ENCODE measurements around the gene CACNA2D3. TPM values are rescaled to one million over a fixed set of nuclear protein-coding genes. Genes with fewer than 3 reads are reported as not detected.

Gene CACNA2D3
- total and polyA plus RNA-seq, 7 donors = 2.7 to 13.5 (median 9.0) TPM

DNA sequence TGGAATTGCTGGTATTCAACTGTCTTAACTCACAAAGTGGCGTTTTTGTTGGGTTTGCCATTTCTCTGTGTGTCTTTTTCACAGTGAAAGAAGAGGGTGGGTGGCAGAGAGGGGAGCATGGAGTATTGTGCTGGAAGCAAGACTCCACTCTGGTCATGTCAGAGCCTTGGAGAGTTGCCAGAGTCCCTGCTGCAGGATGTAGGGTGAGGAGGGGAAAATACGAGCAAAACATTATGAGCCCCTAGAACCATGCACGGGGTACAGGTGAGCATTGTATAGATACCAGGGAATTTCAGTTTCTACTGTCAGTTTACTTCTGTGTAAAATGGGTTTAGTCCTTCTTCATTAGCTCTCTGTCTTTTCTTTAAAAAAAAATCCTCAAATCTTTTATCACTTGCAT, 249.9 kb downstream of the CACNA2D3 start:
- no peaks in the 10 kb centered on the region for H3K9me3 ChIP-seq
- intact Hi-C loops (cut with DNase I) = loop anchor here in 1 of 2 donors (10.0 kb wide), 1 partner anchor 437 kb away; no protein-coding TSS in a partner anchor
- 64 to 76% (median 71%) methylated on average over 3 of the region's 3 CpGs for WGBS, 3 donors
- ATAC-seq (no peak), DNase-seq (no peak)
- no peak overlapping the region for H3K4me3 ChIP-seq
- TF ChIP-seq CTCF (IDR thresholded peaks at IDR 0.05) = no peak
- H3K36me3 ChIP-seq (ENCODE audit: insufficient read depth in 1 of 2, low read depth in 1 of 2) = no peaks in the 10 kb centered on the region
- no peaks in the 10 kb centered on the region for H3K4me1 ChIP-seq
- H3K27me3 ChIP-seq (ENCODE audit: insufficient read depth in 3 of 3, low read length in 2 of 3) = no peaks in the 10 kb centered on the region
- H3K27ac ChIP-seq = no peak overlapping the region

DNA sequence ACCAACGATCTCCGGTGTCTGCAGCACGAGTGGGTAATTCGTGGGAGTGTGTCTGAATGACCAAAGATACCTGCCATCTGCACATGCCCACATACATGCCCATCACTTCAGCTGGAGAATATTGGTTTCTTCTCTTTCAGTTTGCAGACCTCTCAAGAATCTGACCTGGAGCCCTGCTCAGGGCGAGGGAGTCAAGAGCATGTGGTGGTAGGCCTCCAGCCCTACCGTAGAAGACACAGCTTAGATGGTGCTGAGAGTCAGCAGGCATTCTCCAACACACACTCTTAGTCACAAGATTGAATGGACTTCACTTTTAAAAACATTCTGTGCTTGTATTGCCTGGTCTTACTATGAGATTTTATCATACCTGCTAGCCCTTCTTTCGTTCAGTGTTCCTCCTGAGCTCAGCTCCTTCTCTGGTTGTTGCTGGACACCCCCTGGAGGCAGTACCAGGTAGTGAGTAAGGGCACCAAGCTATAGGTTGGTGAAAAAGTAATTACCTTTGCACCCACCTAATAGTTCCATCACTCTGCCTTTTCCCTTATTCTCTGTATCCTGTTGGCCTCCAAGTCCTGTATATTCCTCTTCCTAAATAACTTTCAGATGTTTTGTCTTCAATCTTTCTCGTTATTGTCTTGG, 252.0 kb downstream of the CACNA2D3 start:
- Histone ChIP-seq H3K36me3 (ENCODE audit: insufficient read depth in 1 of 2, low read depth in 1 of 2) (no peaks in the 10 kb centered on the region), H3K27ac (no peak overlapping the region), H3K27me3 (ENCODE audit: insufficient read depth in 3 of 3, low read length in 2 of 3) (no peaks in the 10 kb centered on the region), H3K9me3 (no peaks in the 10 kb centered on the region), H3K4me3 (no peak overlapping the region), H3K4me1 (no peaks in the 10 kb centered on the region)
- DNase-seq (no peak), ATAC-seq (peak; percentile 63 to 80 (median 73))
- intact Hi-C loops (cut with DNase I) = loop anchor here (1.0 to 10.0 kb wide), 2 partner anchors 228 to 440 kb away; no protein-coding TSS in a partner anchor
- peak; percentile 57 for TF ChIP-seq CTCF (IDR thresholded peaks at IDR 0.05)
- WGBS, 3 donors = 81 to 85% (median 82%) methylated on average over 8 of the region's 8 CpGs

DNA sequence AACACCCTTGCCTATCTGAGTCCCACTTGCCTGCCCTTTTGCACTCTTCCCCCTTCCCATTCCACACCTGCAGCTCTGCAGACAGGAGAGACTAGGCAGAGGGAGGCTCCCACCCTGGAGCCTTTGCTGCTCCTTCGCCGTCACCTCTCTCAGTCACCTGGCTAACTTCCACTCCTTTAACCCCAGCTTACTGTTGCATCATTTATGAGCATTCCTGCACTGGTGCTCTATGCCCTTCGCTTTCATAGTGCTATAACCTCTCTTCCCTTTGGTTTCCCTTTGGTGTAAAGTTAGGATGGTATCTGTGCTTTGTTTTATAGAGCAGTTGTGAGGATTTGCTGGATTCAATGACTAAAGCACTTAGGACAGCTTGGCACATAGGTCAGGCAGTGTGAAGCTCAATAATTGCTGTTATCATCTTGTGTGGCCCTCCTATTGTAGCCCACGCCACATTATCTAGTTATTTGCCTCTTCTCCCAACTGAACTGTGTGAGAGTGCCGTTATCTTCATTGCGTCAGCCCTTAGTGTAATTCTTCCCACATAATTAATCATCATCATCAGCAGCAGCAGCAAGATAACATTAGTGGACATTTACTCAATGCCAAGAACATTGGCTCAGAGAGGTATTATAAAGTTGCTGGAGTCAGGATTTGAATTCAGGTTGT, 253.9 kb downstream of the CACNA2D3 start:
- Histone ChIP-seq H3K4me3 (no peak overlapping the region), H3K4me1 (no peaks in the 10 kb centered on the region), H3K27ac (no peak overlapping the region), H3K9me3 (no peaks in the 10 kb centered on the region), H3K27me3 (ENCODE audit: insufficient read depth in 3 of 3, low read length in 2 of 3) (no peaks in the 10 kb centered on the region), H3K36me3 (ENCODE audit: insufficient read depth in 1 of 2, low read depth in 1 of 2) (no peaks in the 10 kb centered on the region)
- DNase-seq = no peak
- WGBS, 3 donors = 84 to 93% (median 86%) methylated on average over 6 of the region's 6 CpGs
- no peak for TF ChIP-seq CTCF (IDR thresholded peaks at IDR 0.05)
- no peak for ATAC-seq
- intact Hi-C loops (cut with DNase I) = loop anchor here (5.0 to 10.0 kb wide), 2 partner anchors 434 to 441 kb away; no protein-coding TSS in a partner anchor

- ATAC-seq (no peak), DNase-seq (no peak)
- WGBS, 3 donors = 58 to 67% (median 66%) methylated on average over 4 of the region's 4 CpGs
- H3K4me1 ChIP-seq = no peaks in the 10 kb centered on the region
- intact Hi-C loops (cut with DNase I) = loop anchor here (5.0 to 10.0 kb wide), 2 partner anchors 435 to 442 kb away; no protein-coding TSS in a partner anchor
- H3K4me3 ChIP-seq = no peak overlapping the region
- TF ChIP-seq CTCF (IDR thresholded peaks at IDR 0.05) = no peak
- no peak overlapping the region for H3K27ac ChIP-seq
- H3K27me3 ChIP-seq (ENCODE audit: insufficient read depth in 3 of 3, low read length in 2 of 3) = no peaks in the 10 kb centered on the region
- H3K36me3 ChIP-seq (ENCODE audit: insufficient read depth in 1 of 2, low read depth in 1 of 2) = no peaks in the 10 kb centered on the region
- no peaks in the 10 kb centered on the region for H3K9me3 ChIP-seq
Measured at GRCh38 chr3:54376939-54377578, 254.7 kb downstream of the CACNA2D3 start.

Data from psoas muscle (tissue), 8 donors.